WTC11 (cell line): ENCODE results near the gene ZNF317. TPM values are rescaled to one million over a fixed set of nuclear protein-coding genes. Genes with fewer than 3 reads are reported as not detected.

Source experiments
- ATAC-seq: fragments of 200-7000 bp; cut with Tn5 transposase; 2 replicates; pipeline ENCODE4 v1.10.0; 2021; ENCODE audit warnings: mild to moderate bottlenecking, moderate library complexity
- CTCF ChIA-PET: fragments of 300-600 bp; sonication (Branson Sonifier 250); formaldehyde crosslinking; loops from one replicate; lab custom pipeline; 2021; ENCODE audit warnings: antibody characterized with exemption; lab: Charles Lee
- POLR2A ChIA-PET: fragments of 350-600 bp; sonication (Branson Sonifier 250); formaldehyde crosslinking; loops from one replicate; lab custom pipeline; 2021; ENCODE audit warnings: antibody characterized with exemption; lab: Charles Lee
- DNase-seq: peaks from one replicate; pipeline ENCODE4 v3.0.0; 2021; ENCODE audit warnings: low spot score
- H3K27ac Mint-ChIP-seq: 2 replicates; pipeline ENCODE4 v1.8.0; 2021; ENCODE audit warnings: mixed read lengths
- H3K27me3 Mint-ChIP-seq: 2 replicates; pipeline ENCODE4 v1.8.0; 2021; ENCODE audit warnings: low read depth, mild to moderate bottlenecking, moderate library complexity, mixed read lengths
- H3K36me3 Mint-ChIP-seq: 2 replicates; pipeline ENCODE4 v1.8.0; 2021; ENCODE audit warnings: mixed read lengths
- H3K4me1 Mint-ChIP-seq: 2 replicates; pipeline ENCODE4 v1.8.0; 2022; ENCODE audit warnings: mixed read lengths
- H3K4me3 Mint-ChIP-seq: 2 replicates; pipeline ENCODE4 v1.8.0; 2021; ENCODE audit warnings: mild to moderate bottlenecking, moderate library complexity, mixed read lengths
- H3K9me3 Mint-ChIP-seq: 2 replicates; pipeline ENCODE4 v1.8.0; 2021; ENCODE audit warnings: mixed read lengths
- AR ChIP-seq: fragments of 250-450 bp; sonication (Bioruptor Pico); IDR thresholded peaks from 2 replicates; pipeline ENCODE4 v1.9.0; 2021; ENCODE audit warnings: mild to moderate bottlenecking
- ESRRA ChIP-seq: sonication (generic); formaldehyde crosslinking; IDR thresholded peaks from 2 replicates; pipeline ENCODE4 v1.8.1; 2022; ENCODE audit warnings: mild to moderate bottlenecking, missing genetic modification reagents, borderline replicate concordance
- IRF2 ChIP-seq: sonication (generic); formaldehyde crosslinking; IDR thresholded peaks from 2 replicates; pipeline ENCODE4 v1.8.0; 2022; ENCODE audit warnings: low read depth, missing genetic modification reagents, borderline replicate concordance
- MLX ChIP-seq: sonication (generic); formaldehyde crosslinking; IDR thresholded peaks from 2 replicates; pipeline ENCODE4 v1.8.1; 2023; ENCODE audit warnings: mild to moderate bottlenecking, missing genetic modification reagents, moderate library complexity
- NFE2L1 ChIP-seq: sonication (generic); formaldehyde crosslinking; IDR thresholded peaks from 2 replicates; pipeline ENCODE4 v1.8.1; 2023; ENCODE audit warnings: missing genetic modification reagents
- NR1H2 ChIP-seq: sonication (generic); formaldehyde crosslinking; IDR thresholded peaks from 2 replicates; pipeline ENCODE4 v1.9.0; 2021; ENCODE audit warnings: mild to moderate bottlenecking, moderate library complexity, missing genetic modification reagents
- RORB ChIP-seq: fragments of 250-450 bp; sonication (Bioruptor Pico); IDR thresholded peaks from 2 replicates; pipeline ENCODE4 v1.9.0; 2021; ENCODE audit warnings: mild to moderate bottlenecking
- SOX15 ChIP-seq: fragments of 250-450 bp; sonication (Bioruptor Pico); IDR thresholded peaks from 2 replicates; pipeline ENCODE4 v1.9.0; 2021; ENCODE audit warnings: mild to moderate bottlenecking
- ZNF138 ChIP-seq: sonication (generic); formaldehyde crosslinking; conservative IDR thresholded peaks from 2 replicates; pipeline ENCODE4 v1.8.1; 2022; ENCODE audit warnings: mild to moderate bottlenecking, moderate library complexity, missing genetic modification reagents
- ZNF232 ChIP-seq: sonication (generic); formaldehyde crosslinking; IDR thresholded peaks from 2 replicates; pipeline ENCODE4 v1.8.0; 2022; ENCODE audit warnings: mild to moderate bottlenecking, missing genetic modification reagents
- ZNF263 ChIP-seq: sonication (generic); formaldehyde crosslinking; IDR thresholded peaks from 2 replicates; pipeline ENCODE4 v1.8.1; 2022; ENCODE audit warnings: low read depth, mild to moderate bottlenecking, moderate library complexity, missing genetic modification reagents
- ZSCAN18 ChIP-seq: fragments of 250-450 bp; sonication (Bioruptor Pico); IDR thresholded peaks from 2 replicates; pipeline ENCODE4 v2.1.2; 2022; ENCODE audit warnings: mild to moderate bottlenecking, moderate library complexity
- total RNA-seq: library from RNA; stranded (reverse); gene quantifications from 3 replicates; pipeline ENCODE4 v1.2.3, GENCODE V29; 2021
- TF ChIP-seq, protein P1 (sequence below): sonication (generic); formaldehyde crosslinking; IDR thresholded peaks from 2 replicates; pipeline ENCODE4 v1.8.1; 2023; ENCODE audit warnings: mild to moderate bottlenecking, missing genetic modification reagents, moderate library complexity
- TF ChIP-seq, protein P2 (sequence below): fragments of 250-450 bp; sonication (Bioruptor Pico); IDR thresholded peaks from 2 replicates; pipeline ENCODE4 v1.9.0; 2021; ENCODE audit warnings: mild to moderate bottlenecking, borderline replicate concordance
- TF ChIP-seq, protein P3 (sequence below): sonication (generic); formaldehyde crosslinking; IDR thresholded peaks from 2 replicates; pipeline ENCODE4 v1.8.1; 2022; ENCODE audit warnings: low read depth, mild to moderate bottlenecking, moderate library complexity, missing genetic modification reagents, borderline replicate concordance
- TF ChIP-seq, protein P4 (sequence below): sonication (generic); formaldehyde crosslinking; IDR thresholded peaks from 2 replicates; pipeline ENCODE4 v1.8.0; 2022; ENCODE audit warnings: mild to moderate bottlenecking, missing genetic modification reagents
- TF ChIP-seq, protein P5 (sequence below): sonication (generic); formaldehyde crosslinking; IDR thresholded peaks from 2 replicates; pipeline ENCODE4 v1.8.1; 2023; ENCODE audit warnings: mild to moderate bottlenecking, missing genetic modification reagents

The ZNF317 gene
- total RNA-seq, 1 experiment from 2014 or later: 38.7 TPM

DNA sequence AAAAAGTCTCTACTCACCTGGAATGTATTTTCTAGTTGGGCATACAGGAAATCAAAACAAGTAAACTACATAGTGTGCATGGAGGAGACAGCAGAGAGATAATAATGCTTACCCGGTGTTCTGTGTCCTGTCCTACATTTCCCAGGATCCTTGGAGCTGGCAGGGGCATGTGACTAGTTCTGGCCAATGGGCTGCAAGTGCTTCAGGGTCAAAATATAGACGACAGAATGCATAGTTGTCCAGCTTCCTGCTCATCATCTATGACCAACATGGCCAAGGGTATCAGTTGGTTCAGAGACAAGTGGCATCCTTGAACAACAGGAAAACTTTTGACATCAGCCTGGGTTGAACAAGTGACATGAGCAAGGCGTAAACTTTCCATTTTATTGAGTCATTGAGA lies 8.5 kb downstream of the ZNF317 start (continued):
- TF ChIP-seq, protein P1, sequence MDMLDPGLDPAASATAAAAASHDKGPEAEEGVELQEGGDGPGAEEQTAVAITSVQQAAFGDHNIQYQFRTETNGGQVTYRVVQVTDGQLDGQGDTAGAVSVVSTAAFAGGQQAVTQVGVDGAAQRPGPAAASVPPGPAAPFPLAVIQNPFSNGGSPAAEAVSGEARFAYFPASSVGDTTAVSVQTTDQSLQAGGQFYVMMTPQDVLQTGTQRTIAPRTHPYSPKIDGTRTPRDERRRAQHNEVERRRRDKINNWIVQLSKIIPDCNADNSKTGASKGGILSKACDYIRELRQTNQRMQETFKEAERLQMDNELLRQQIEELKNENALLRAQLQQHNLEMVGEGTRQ (CRISPR knock-in tag): peak; percentile 64

DNA sequence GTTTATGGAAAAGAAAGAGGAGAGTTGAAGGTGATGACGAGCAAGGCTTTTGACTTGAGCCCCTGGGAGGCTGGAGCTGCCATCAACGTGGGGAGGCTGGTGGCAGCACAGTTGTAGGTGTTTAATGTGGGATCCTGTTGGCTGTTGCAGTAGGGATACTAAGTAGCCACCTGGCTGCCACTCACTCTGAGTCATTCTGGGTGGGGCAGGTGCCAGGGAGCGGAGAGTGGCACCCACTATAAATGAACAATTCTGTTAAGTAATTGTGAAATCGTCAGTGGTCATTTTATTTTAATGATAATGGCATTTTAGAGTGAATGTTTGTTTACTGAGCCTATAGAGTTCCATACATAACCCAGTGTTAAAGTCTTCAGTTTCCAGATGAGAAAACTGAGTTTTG lies 9.8 kb downstream of the ZNF317 start:
- CTCF ChIA-PET: no interaction called here
- POLR2A ChIA-PET: interaction anchor here (1.1 kb wide), 1 partner anchor 11 kb away, joined by 3 read pairs; no protein-coding TSS in a partner anchor
- H3K36me3 Mint-ChIP-seq: peaks cover 91% of the 10 kb centered on the region
- H3K27me3 Mint-ChIP-seq: peaks cover 3% of the 10 kb centered on the region; the same call in 1 of the 2 replicates
- H3K9me3 Mint-ChIP-seq: peaks cover 74% of the 10 kb centered on the region
- H3K4me1 Mint-ChIP-seq: peaks cover 4% of the 10 kb centered on the region; the same call in 1 of the 2 replicates
- ATAC-seq: no peak
- DNase-seq: no peak
- H3K4me3 Mint-ChIP-seq: no peak overlapping the region
- H3K27ac Mint-ChIP-seq: no peak overlapping the region
- TF ChIP-seq, protein P2, sequence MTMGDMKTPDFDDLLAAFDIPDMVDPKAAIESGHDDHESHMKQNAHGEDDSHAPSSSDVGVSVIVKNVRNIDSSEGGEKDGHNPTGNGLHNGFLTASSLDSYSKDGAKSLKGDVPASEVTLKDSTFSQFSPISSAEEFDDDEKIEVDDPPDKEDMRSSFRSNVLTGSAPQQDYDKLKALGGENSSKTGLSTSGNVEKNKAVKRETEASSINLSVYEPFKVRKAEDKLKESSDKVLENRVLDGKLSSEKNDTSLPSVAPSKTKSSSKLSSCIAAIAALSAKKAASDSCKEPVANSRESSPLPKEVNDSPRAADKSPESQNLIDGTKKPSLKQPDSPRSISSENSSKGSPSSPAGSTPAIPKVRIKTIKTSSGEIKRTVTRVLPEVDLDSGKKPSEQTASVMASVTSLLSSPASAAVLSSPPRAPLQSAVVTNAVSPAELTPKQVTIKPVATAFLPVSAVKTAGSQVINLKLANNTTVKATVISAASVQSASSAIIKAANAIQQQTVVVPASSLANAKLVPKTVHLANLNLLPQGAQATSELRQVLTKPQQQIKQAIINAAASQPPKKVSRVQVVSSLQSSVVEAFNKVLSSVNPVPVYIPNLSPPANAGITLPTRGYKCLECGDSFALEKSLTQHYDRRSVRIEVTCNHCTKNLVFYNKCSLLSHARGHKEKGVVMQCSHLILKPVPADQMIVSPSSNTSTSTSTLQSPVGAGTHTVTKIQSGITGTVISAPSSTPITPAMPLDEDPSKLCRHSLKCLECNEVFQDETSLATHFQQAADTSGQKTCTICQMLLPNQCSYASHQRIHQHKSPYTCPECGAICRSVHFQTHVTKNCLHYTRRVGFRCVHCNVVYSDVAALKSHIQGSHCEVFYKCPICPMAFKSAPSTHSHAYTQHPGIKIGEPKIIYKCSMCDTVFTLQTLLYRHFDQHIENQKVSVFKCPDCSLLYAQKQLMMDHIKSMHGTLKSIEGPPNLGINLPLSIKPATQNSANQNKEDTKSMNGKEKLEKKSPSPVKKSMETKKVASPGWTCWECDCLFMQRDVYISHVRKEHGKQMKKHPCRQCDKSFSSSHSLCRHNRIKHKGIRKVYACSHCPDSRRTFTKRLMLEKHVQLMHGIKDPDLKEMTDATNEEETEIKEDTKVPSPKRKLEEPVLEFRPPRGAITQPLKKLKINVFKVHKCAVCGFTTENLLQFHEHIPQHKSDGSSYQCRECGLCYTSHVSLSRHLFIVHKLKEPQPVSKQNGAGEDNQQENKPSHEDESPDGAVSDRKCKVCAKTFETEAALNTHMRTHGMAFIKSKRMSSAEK (CRISPR knock-in tag): no peak
- TF ChIP-seq, protein P3, sequence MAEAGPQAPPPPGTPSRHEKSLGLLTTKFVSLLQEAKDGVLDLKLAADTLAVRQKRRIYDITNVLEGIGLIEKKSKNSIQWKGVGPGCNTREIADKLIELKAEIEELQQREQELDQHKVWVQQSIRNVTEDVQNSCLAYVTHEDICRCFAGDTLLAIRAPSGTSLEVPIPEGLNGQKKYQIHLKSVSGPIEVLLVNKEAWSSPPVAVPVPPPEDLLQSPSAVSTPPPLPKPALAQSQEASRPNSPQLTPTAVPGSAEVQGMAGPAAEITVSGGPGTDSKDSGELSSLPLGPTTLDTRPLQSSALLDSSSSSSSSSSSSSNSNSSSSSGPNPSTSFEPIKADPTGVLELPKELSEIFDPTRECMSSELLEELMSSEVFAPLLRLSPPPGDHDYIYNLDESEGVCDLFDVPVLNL (CRISPR knock-in tag): no peak
- TF ChIP-seq MLX (no peak), ESRRA (no peak), NR1H2 (CRISPR knock-in tag) (no peak), AR (CRISPR knock-in tag) (no peak), RORB (no peak), ZNF232 (CRISPR knock-in tag) (no peak), SOX15 (no peak), ZNF138 (CRISPR knock-in tag) (no peak), ZNF263 (CRISPR knock-in tag) (no peak), NFE2L1 (no peak), IRF2 (CRISPR knock-in tag) (no peak), ZSCAN18 (CRISPR knock-in tag) (no peak)
- TF ChIP-seq, protein P4, sequence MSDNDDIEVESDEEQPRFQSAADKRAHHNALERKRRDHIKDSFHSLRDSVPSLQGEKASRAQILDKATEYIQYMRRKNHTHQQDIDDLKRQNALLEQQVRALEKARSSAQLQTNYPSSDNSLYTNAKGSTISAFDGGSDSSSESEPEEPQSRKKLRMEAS (CRISPR knock-in tag): no peak
- TF ChIP-seq, protein P5, sequence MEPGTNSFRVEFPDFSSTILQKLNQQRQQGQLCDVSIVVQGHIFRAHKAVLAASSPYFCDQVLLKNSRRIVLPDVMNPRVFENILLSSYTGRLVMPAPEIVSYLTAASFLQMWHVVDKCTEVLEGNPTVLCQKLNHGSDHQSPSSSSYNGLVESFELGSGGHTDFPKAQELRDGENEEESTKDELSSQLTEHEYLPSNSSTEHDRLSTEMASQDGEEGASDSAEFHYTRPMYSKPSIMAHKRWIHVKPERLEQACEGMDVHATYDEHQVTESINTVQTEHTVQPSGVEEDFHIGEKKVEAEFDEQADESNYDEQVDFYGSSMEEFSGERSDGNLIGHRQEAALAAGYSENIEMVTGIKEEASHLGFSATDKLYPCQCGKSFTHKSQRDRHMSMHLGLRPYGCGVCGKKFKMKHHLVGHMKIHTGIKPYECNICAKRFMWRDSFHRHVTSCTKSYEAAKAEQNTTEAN (CRISPR knock-in tag): no peak
- TF ChIP-seq, all 79 proteins: peak for 0
